Suprapubic skin (tissue), 4 donors: Measurements from ENCODE around the gene TBX4. TPM values are rescaled to one million over a fixed set of nuclear protein-coding genes. Genes with fewer than 3 reads are reported as not detected.
"Not testable (repeated sequence)": the region's sequence is repeated elsewhere in the genome, so short reads cannot be mapped to it uniquely, and the experiment has no call there.

Experiments
- DNase-seq, 2 donors: peaks; one replicate each; pipeline ENCODE4 v3.0.0-alpha.2; 2019; ENCODE audit warnings: low spot score in 2 of 2
- H3K27ac ChIP-seq: fragments of 200-600 bp; sonication (generic); one replicate; pipeline ENCODE4 v1.5.1; 2019
- H3K27me3 ChIP-seq: fragments of 200-600 bp; sonication (generic); one replicate; pipeline ENCODE4 v1.5.1; 2019
- H3K36me3 ChIP-seq: fragments of 200-600 bp; sonication (generic); one replicate; pipeline ENCODE4 v1.5.1; 2019
- H3K4me1 ChIP-seq: fragments of 200-600 bp; sonication (generic); one replicate; pipeline ENCODE4 v1.5.1; 2019
- H3K4me3 ChIP-seq: fragments of 200-600 bp; sonication (generic); one replicate; pipeline ENCODE4 v1.5.1; 2019; ENCODE audit warnings: mild to moderate bottlenecking
- H3K9me3 ChIP-seq: fragments of 200-600 bp; sonication (generic); one replicate; pipeline ENCODE4 v1.5.1; 2019
- EP300 ChIP-seq: sonication (generic); formaldehyde crosslinking; IDR thresholded peaks from one replicate; pipeline ENCODE4 v1.6.1; 2017; ENCODE audit warnings: antibody characterized with exemption
- POLR2A ChIP-seq, 2 donors: fragments of 450-650 bp; IDR thresholded peaks; one replicate each; pipeline ENCODE4 v1.6.1; 2017; ENCODE audit warnings: antibody characterized with exemption in 2 of 2, mild to moderate bottlenecking in 2 of 2, moderate library complexity in 2 of 2
- POLR2AphosphoS5 ChIP-seq, 3 donors: sonication (generic); formaldehyde crosslinking; IDR thresholded peaks; one replicate each; pipeline ENCODE4 v1.6.1; 2017; ENCODE audit warnings: antibody characterized with exemption in 3 of 3
- WGBS: methylation state at CpG from one replicate; pipeline ENCODE4 v1.1.5; 2018; 5-methylcytosine and 5-hydroxymethylcytosine counted together
- total RNA-seq, 4 donors: library from RNA; depleted of rRNA; stranded (reverse); fragments of >200 nt; gene quantifications; one replicate each; pipeline ENCODE4 v1.1.0, GENCODE V29; 2016
- TF ChIP-seq, protein P1 (sequence below), 2 donors: fragments of 200-600 bp in 1 of 2; fragments of 450-650 bp in 1 of 2; sonication (generic) in 1 of 2; IDR thresholded peaks; one replicate each; pipeline ENCODE4 v1.5.1; 2016 to 2019; ENCODE audit warnings: antibody characterized with exemption in 2 of 2, mild to moderate bottlenecking in 1 of 2, moderate library complexity in 1 of 2

TBX4 gene
- total RNA-seq, 4 donors from 2014 or later, result 0.30 to 0.56 TPM; not detected in 2

DNA sequence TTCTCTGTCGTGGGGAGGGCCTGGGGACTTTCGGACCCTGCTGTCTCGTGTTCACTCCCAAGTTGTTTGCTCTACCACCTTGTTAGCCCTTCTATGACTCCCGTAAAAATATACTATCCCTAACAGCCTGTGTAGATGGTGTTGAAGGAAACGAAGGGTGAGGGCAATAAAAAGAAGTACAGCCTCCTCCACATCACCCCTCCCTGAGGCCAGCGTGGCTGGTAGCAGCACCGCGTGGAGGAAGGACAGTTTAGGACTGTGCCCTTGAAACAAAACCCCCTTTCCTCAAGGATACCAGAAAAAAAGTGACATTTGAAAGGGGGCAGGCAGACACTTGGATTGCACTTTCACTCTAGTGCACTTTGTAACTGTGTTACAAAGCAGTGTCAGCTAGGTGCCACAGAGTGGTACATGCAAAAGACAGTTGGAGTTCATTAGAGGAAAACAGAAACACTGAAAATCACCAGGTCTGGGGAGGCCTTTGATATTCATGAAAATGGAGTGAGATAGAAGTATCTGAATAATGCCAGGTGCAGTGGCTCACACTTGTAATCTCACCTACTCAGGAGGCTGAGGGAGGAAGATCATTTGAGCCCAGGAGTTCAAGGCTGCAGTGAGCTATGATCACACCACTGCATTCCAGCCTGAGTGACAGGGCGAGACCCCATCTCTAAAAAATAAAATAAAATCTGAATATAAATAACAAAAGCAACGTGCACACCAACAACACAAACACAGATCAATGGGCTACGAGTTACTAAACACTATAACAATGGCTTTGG lies 53.8 kb downstream of the TBX4 start:
- 70% methylated on average over 11 of the region's 11 CpGs for WGBS

DNA sequence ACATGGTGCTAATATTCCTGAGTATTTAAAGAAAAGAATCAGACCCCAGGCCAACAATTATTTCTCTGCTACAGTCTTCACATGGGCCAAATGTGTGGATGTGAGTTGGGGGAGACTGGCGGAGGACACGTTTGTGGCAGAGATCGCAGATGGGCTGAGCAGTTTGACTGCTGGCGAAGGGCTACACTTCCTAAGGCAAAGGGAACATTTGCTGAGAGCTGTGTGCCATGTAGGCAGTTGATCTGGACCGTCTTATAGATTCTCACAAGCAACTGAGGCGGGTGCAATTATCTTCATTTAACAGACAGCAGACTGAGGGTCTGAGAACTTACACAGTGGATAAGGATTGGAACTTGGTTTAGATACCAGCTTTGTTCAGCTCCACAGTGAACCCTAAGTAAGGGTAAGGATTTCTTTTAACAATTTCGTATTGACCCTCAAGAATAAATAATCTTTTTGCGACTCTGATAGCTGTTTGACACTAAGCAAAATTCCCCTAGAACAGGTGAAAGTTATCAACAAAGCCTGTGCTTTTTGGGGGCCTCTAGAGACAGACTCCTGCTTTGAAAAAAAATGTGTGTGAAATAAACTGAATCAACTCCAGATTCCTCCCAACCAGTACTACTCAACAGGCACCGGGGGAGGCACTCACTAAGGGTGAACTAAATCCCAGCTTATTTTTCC lies 55.3 kb downstream of the TBX4 start:
- H3K36me3 ChIP-seq, result no peaks in the 10 kb centered on the region
- WGBS, result 79% methylated on average over 9 of the region's 9 CpGs
- H3K4me1 ChIP-seq, result no peaks in the 10 kb centered on the region
- no peaks in the 10 kb centered on the region for H3K27me3 ChIP-seq
- TF ChIP-seq POLR2AphosphoS5 (IDR thresholded peaks at IDR 0.05), result no peak
- no peak for TF ChIP-seq POLR2A (IDR thresholded peaks at IDR 0.05)
- TF ChIP-seq, protein P1, sequence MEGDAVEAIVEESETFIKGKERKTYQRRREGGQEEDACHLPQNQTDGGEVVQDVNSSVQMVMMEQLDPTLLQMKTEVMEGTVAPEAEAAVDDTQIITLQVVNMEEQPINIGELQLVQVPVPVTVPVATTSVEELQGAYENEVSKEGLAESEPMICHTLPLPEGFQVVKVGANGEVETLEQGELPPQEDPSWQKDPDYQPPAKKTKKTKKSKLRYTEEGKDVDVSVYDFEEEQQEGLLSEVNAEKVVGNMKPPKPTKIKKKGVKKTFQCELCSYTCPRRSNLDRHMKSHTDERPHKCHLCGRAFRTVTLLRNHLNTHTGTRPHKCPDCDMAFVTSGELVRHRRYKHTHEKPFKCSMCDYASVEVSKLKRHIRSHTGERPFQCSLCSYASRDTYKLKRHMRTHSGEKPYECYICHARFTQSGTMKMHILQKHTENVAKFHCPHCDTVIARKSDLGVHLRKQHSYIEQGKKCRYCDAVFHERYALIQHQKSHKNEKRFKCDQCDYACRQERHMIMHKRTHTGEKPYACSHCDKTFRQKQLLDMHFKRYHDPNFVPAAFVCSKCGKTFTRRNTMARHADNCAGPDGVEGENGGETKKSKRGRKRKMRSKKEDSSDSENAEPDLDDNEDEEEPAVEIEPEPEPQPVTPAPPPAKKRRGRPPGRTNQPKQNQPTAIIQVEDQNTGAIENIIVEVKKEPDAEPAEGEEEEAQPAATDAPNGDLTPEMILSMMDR (IDR thresholded peaks at IDR 0.05), result no peak
- no peak for TF ChIP-seq EP300
- no peak overlapping the region for H3K27ac ChIP-seq
- no peaks in the 10 kb centered on the region for H3K9me3 ChIP-seq
- no peak for DNase-seq
- no peak overlapping the region for H3K4me3 ChIP-seq

More for the DNA sequence above, 53.8 kb downstream of the TBX4 start:
- Histone ChIP-seq H3K9me3 (no peaks in the 10 kb centered on the region), H3K27ac (no peak overlapping the region), H3K27me3 (no peaks in the 10 kb centered on the region), H3K4me1 (no peaks in the 10 kb centered on the region), H3K4me3 (no peak overlapping the region), H3K36me3 (no peaks in the 10 kb centered on the region)
- no peak for TF ChIP-seq EP300
- no peak for TF ChIP-seq POLR2A (IDR thresholded peaks at IDR 0.05)
- TF ChIP-seq, protein P1 (IDR thresholded peaks at IDR 0.05), result no peak
- no peak for TF ChIP-seq POLR2AphosphoS5 (IDR thresholded peaks at IDR 0.05)
- no peak for DNase-seq

DNA sequence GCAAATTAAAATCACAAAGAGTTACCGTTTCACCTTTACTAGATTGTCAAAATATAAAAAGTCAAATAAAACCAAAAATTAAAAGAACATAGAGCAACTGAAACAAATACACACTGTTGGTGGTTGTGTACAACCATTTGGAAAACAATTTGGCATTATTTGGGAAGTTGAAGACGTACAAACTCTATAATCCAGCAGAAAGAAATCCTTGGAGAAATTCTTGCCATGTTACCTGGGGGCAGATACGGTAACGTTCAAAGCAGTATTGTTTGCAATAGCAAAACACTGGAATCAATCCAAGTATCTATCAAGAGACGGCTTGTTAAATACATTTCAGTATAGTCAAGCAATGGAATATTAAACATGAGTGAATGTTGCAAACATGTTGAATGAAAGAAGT lies 56.7 kb downstream of the TBX4 start:
- no peak for TF ChIP-seq POLR2A (IDR thresholded peaks at IDR 0.05)
- TF ChIP-seq EP300, result no peak
- TF ChIP-seq, protein P1 (IDR thresholded peaks at IDR 0.05), result no peak
- TF ChIP-seq POLR2AphosphoS5 (IDR thresholded peaks at IDR 0.05), result no peak

DNA sequence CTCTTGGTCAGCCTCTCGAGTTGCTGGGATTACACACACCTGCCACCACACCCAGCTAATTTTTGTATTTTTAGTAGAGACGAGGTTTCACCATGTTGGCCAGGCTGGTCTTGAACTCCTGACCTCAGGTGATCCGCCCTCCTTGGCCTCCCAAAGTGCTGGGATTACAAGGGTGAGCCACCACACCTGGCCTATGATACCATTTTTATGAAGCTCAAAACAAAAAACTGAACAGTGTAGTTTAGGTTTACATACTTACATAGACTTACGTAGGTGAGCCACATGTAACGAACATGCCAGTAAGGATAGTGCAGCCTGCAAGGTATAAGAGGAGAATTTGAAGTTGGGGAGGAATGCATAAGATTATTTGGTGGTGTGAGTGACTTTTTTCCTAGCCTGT lies 57.2 kb downstream of the TBX4 start:
- not testable (repeated sequence) for H3K4me1 ChIP-seq, DNase-seq, H3K36me3 ChIP-seq, H3K27ac ChIP-seq, H3K9me3 ChIP-seq, H3K4me3 ChIP-seq, H3K27me3 ChIP-seq
- 85% methylated on average over 5 of the region's 5 CpGs for WGBS

More for the DNA sequence above, 56.7 kb downstream of the TBX4 start:
- no peak for DNase-seq
- Histone ChIP-seq H3K27me3 (no peaks in the 10 kb centered on the region), H3K9me3 (no peaks in the 10 kb centered on the region), H3K4me1 (no peaks in the 10 kb centered on the region), H3K27ac (no peak overlapping the region), H3K36me3 (no peaks in the 10 kb centered on the region), H3K4me3 (no peak overlapping the region)
- WGBS, result 52% methylated on average over 5 of the region's 5 CpGs

DNA sequence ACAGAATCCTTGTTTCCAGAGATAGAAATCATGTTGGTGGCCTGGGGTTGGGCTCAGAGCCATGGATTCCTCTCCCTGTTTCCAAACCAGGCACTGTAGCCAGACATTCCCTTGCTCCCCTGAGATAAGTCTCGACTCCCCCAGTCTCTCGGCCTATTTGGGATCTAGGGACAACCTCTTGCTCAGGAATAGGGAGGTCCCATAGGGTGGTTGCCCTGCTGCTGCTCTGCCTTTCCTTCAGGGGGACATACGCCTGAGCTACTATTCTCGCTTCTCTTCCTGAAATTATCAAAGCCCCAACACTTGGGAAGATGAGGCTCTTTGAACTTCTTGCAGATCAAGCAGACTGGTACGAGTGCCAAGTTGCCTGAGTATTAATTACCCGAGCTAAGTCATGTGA lies 58.0 kb downstream of the TBX4 start:
- Histone ChIP-seq H3K36me3 (no peaks in the 10 kb centered on the region), H3K4me3 (no peak overlapping the region), H3K9me3 (no peaks in the 10 kb centered on the region), H3K27ac (no peak overlapping the region), H3K4me1 (no peaks in the 10 kb centered on the region), H3K27me3 (no peaks in the 10 kb centered on the region)
- WGBS, result 70% methylated on average over 6 of the region's 6 CpGs
- DNase-seq, result no peak
- TF ChIP-seq EP300, result no peak
- no peak for TF ChIP-seq POLR2AphosphoS5 (IDR thresholded peaks at IDR 0.05)
- TF ChIP-seq POLR2A (IDR thresholded peaks at IDR 0.05), result no peak
- TF ChIP-seq, protein P1 (IDR thresholded peaks at IDR 0.05), result no peak
